ENCODE data around the gene TSPYL2. TPM values are rescaled to one million over a fixed set of nuclear protein-coding genes. Genes with fewer than 3 reads are reported as not detected.

Gene TSPYL2
- total RNA-seq, 1 donor from 2014 or later, result 85.9 TPM

GRCh38 chrX:53065104-53065503 lies 17.1 kb upstream of the TSPYL2 start:
- intact Hi-C loops (cut with DNase I), result no loop called here
- Histone ChIP-seq H3K9me3 (no peaks in the 10 kb centered on the region), H3K27ac (no peak overlapping the region), H3K4me3 (no peak overlapping the region), H3K4me1 (no peaks in the 10 kb centered on the region), H3K27me3 (no peaks in the 10 kb centered on the region), H3K36me3 (no peaks in the 10 kb centered on the region)
- TF ChIP-seq CTCF (IDR thresholded peaks at IDR 0.05), result no peak
- no peak for TF ChIP-seq POLR2AphosphoS5 (IDR thresholded peaks at IDR 0.05; ENCODE audit: insufficient read depth in 1 of 2, low read depth in 1 of 2)
- TF ChIP-seq POLR2A (IDR thresholded peaks at IDR 0.05), result no peak
- DNase-seq (ENCODE audit: extremely low spot score in 2 of 2), result no peak

GRCh38 chrX:53071064-53071463 lies 11.1 kb upstream of the TSPYL2 start:
- no peaks in the 10 kb centered on the region for H3K9me3 ChIP-seq
- H3K4me1 ChIP-seq, result peaks cover 3% of the 10 kb centered on the region
- DNase-seq (ENCODE audit: extremely low spot score in 2 of 2), result no peak
- no peak for TF ChIP-seq POLR2AphosphoS5 (IDR thresholded peaks at IDR 0.05; ENCODE audit: insufficient read depth in 1 of 2, low read depth in 1 of 2)
- no peak for TF ChIP-seq CTCF (IDR thresholded peaks at IDR 0.05)
- TF ChIP-seq POLR2A (IDR thresholded peaks at IDR 0.05), result no peak
- intact Hi-C loops (cut with DNase I), result no loop called here
- no peaks in the 10 kb centered on the region for H3K27me3 ChIP-seq
- H3K36me3 ChIP-seq, result no peaks in the 10 kb centered on the region
- H3K4me3 ChIP-seq, result no peak overlapping the region
- H3K27ac ChIP-seq, result peak overlapping the region; percentile 80

GRCh38 chrX:53071604-53072417 lies 10.4 kb upstream of the TSPYL2 start:
- DNase-seq (ENCODE audit: extremely low spot score in 2 of 2), result no peak
- intact Hi-C loops (cut with DNase I), result no loop called here
- H3K4me3 ChIP-seq, result peak overlapping the region; percentile 26 to 36
- H3K9me3 ChIP-seq, result no peaks in the 10 kb centered on the region
- peak; percentile 44 to 79 (median 62) for TF ChIP-seq CTCF (IDR thresholded peaks at IDR 0.05)
- TF ChIP-seq POLR2A (IDR thresholded peaks at IDR 0.05), result no peak
- peak; percentile 75 to 83 for TF ChIP-seq POLR2AphosphoS5 (IDR thresholded peaks at IDR 0.05; ENCODE audit: insufficient read depth in 1 of 2, low read depth in 1 of 2)
- peak overlapping the region; percentile 80 for H3K27ac ChIP-seq
- H3K36me3 ChIP-seq, result no peaks in the 10 kb centered on the region
- no peaks in the 10 kb centered on the region for H3K27me3 ChIP-seq
- peaks cover 3% of the 10 kb centered on the region for H3K4me1 ChIP-seq

- Histone ChIP-seq H3K27me3 (no peaks in the 10 kb centered on the region), H3K4me3 (peak overlapping the region; percentile 19 to 36), H3K27ac (peak overlapping the region; percentile 80), H3K4me1 (peaks cover 3% of the 10 kb centered on the region), H3K9me3 (no peaks in the 10 kb centered on the region), H3K36me3 (no peaks in the 10 kb centered on the region)
- no peak for DNase-seq (ENCODE audit: extremely low spot score in 2 of 2)
- intact Hi-C loops (cut with DNase I), result no loop called here
- TF ChIP-seq POLR2A (IDR thresholded peaks at IDR 0.05), result no peak
Observed at GRCh38 chrX:53072418-53073114, 9.6 kb upstream of the TSPYL2 start.

- intact Hi-C loops (cut with DNase I), result no loop called here
- Histone ChIP-seq H3K27ac (peak overlapping the region; percentile 80), H3K4me1 (peaks cover 3% of the 10 kb centered on the region), H3K27me3 (no peaks in the 10 kb centered on the region), H3K36me3 (no peaks in the 10 kb centered on the region), H3K4me3 (no peak overlapping the region), H3K9me3 (no peaks in the 10 kb centered on the region)
- no peak for TF ChIP-seq POLR2AphosphoS5 (IDR thresholded peaks at IDR 0.05; ENCODE audit: insufficient read depth in 1 of 2, low read depth in 1 of 2)
- TF ChIP-seq POLR2A (IDR thresholded peaks at IDR 0.05), result no peak
- TF ChIP-seq CTCF (IDR thresholded peaks at IDR 0.05), result no peak
- DNase-seq (ENCODE audit: extremely low spot score in 2 of 2), result no peak
Observed at GRCh38 chrX:53073115-53073586, 9.0 kb upstream of the TSPYL2 start.
